ENCODE data around the gene DAPK2.
A peak's percentile ranks its signal among the peaks of the same experiment; 100 is the strongest.

Gene DAPK2

GRCh38 chr15:64017082-64017588 is 29.1 kb downstream of the DAPK2 start:
- peak overlapping the region; percentile 46 for H3K4me2 ChIP-seq (ENCODE audit: low read length)
- peak overlapping the region; percentile 13 for H3K4me3 ChIP-seq (ENCODE audit: low read length)
- no peaks in the 10 kb centered on the region for H3K36me3 ChIP-seq (ENCODE audit: insufficient read depth, low read length)
- no peak overlapping the region for H3K9ac ChIP-seq (ENCODE audit: low read depth, low read length)
- no peaks in the 10 kb centered on the region for H3K27me3 ChIP-seq (ENCODE audit: control insufficient read depth, insufficient read depth, low read length)
- no peaks in the 10 kb centered on the region for H3K9me3 ChIP-seq (replicated peaks; ENCODE audit: low read length)
- H3K4me1 ChIP-seq (ENCODE audit: control insufficient read depth, insufficient read depth, low read length), result peaks cover 52% of the 10 kb centered on the region

- H3K9ac ChIP-seq (ENCODE audit: low read depth, low read length), result no peak overlapping the region
- no peak overlapping the region for H3K4me3 ChIP-seq (ENCODE audit: low read length)
- H3K27me3 ChIP-seq (ENCODE audit: control insufficient read depth, insufficient read depth, low read length), result no peaks in the 10 kb centered on the region
- H3K9me3 ChIP-seq (replicated peaks; ENCODE audit: low read length), result no peaks in the 10 kb centered on the region
- H3K4me2 ChIP-seq (ENCODE audit: low read length), result no peak overlapping the region
- H3K4me1 ChIP-seq (ENCODE audit: control insufficient read depth, insufficient read depth, low read length), result peaks cover 60% of the 10 kb centered on the region
- no peaks in the 10 kb centered on the region for H3K36me3 ChIP-seq (ENCODE audit: insufficient read depth, low read length)
Observed at GRCh38 chr15:64016257-64016656, 30.0 kb downstream of the DAPK2 start.

GRCh38 chr15:64014995-64015394 is 31.3 kb downstream of the DAPK2 start:
- H3K4me3 ChIP-seq (ENCODE audit: low read length), result no peak overlapping the region
- no peaks in the 10 kb centered on the region for H3K27me3 ChIP-seq (ENCODE audit: control insufficient read depth, insufficient read depth, low read length)
- no peaks in the 10 kb centered on the region for H3K9me3 ChIP-seq (replicated peaks; ENCODE audit: low read length)
- no peak overlapping the region for H3K9ac ChIP-seq (ENCODE audit: low read depth, low read length)
- H3K4me2 ChIP-seq (ENCODE audit: low read length), result no peak overlapping the region
- peaks cover 69% of the 10 kb centered on the region for H3K4me1 ChIP-seq (ENCODE audit: control insufficient read depth, insufficient read depth, low read length)
- no peaks in the 10 kb centered on the region for H3K36me3 ChIP-seq (ENCODE audit: insufficient read depth, low read length)

GRCh38 chr15:64013179-64014062 is 32.9 kb downstream of the DAPK2 start:
- Histone ChIP-seq H3K9ac (ENCODE audit: low read depth, low read length) (no peak overlapping the region), H3K4me3 (ENCODE audit: low read length) (no peak overlapping the region), H3K4me2 (ENCODE audit: low read length) (no peak overlapping the region), H3K36me3 (ENCODE audit: insufficient read depth, low read length) (no peaks in the 10 kb centered on the region), H3K4me1 (ENCODE audit: control insufficient read depth, insufficient read depth, low read length) (peaks cover 67% of the 10 kb centered on the region), H3K9me3 (replicated peaks; ENCODE audit: low read length) (no peaks in the 10 kb centered on the region), H3K27me3 (ENCODE audit: control insufficient read depth, insufficient read depth, low read length) (no peaks in the 10 kb centered on the region)

- H3K9ac ChIP-seq (ENCODE audit: low read depth, low read length), result no peak overlapping the region
- H3K4me2 ChIP-seq (ENCODE audit: low read length), result no peak overlapping the region
- no peaks in the 10 kb centered on the region for H3K36me3 ChIP-seq (ENCODE audit: insufficient read depth, low read length)
- H3K9me3 ChIP-seq (replicated peaks; ENCODE audit: low read length), result no peaks in the 10 kb centered on the region
- H3K4me3 ChIP-seq (ENCODE audit: low read length), result no peak overlapping the region
- no peaks in the 10 kb centered on the region for H3K27me3 ChIP-seq (ENCODE audit: control insufficient read depth, insufficient read depth, low read length)
- H3K4me1 ChIP-seq (ENCODE audit: control insufficient read depth, insufficient read depth, low read length), result peaks cover 51% of the 10 kb centered on the region
Observed at GRCh38 chr15:64011736-64012135, 34.5 kb downstream of the DAPK2 start.

- peak overlapping the region; percentile 30 for H3K9ac ChIP-seq (ENCODE audit: low read depth, low read length)
- H3K4me3 ChIP-seq (ENCODE audit: low read length), result no peak overlapping the region
- H3K4me1 ChIP-seq (ENCODE audit: control insufficient read depth, insufficient read depth, low read length), result peaks cover 47% of the 10 kb centered on the region
Observed at GRCh38 chr15:64010719-64011118, 35.6 kb downstream of the DAPK2 start.

GRCh38 chr15:64009798-64010261 is 36.5 kb downstream of the DAPK2 start:
- Histone ChIP-seq H3K4me1 (ENCODE audit: control insufficient read depth, insufficient read depth, low read length) (peaks cover 47% of the 10 kb centered on the region), H3K4me3 (ENCODE audit: low read length) (peak overlapping the region; percentile 31), H3K9me3 (replicated peaks; ENCODE audit: low read length) (no peaks in the 10 kb centered on the region), H3K36me3 (ENCODE audit: insufficient read depth, low read length) (no peaks in the 10 kb centered on the region), H3K4me2 (ENCODE audit: low read length) (peak overlapping the region; percentile 50), H3K9ac (ENCODE audit: low read depth, low read length) (peak overlapping the region; percentile 30), H3K27me3 (ENCODE audit: control insufficient read depth, insufficient read depth, low read length) (no peaks in the 10 kb centered on the region)

More at GRCh38 chr15:64010719-64011118, 35.6 kb downstream of the DAPK2 start:
- H3K27me3 ChIP-seq (ENCODE audit: control insufficient read depth, insufficient read depth, low read length), result no peaks in the 10 kb centered on the region
- no peaks in the 10 kb centered on the region for H3K36me3 ChIP-seq (ENCODE audit: insufficient read depth, low read length)
- peak overlapping the region; percentile 40 for H3K4me2 ChIP-seq (ENCODE audit: low read length)
- no peaks in the 10 kb centered on the region for H3K9me3 ChIP-seq (replicated peaks; ENCODE audit: low read length)

- H3K4me2 ChIP-seq (ENCODE audit: low read length), result peak overlapping the region; percentile 50
- peak overlapping the region; percentile 30 for H3K9ac ChIP-seq (ENCODE audit: low read depth, low read length)
- peaks cover 53% of the 10 kb centered on the region for H3K4me1 ChIP-seq (ENCODE audit: control insufficient read depth, insufficient read depth, low read length)
Observed at GRCh38 chr15:64009241-64009640, 37.0 kb downstream of the DAPK2 start.

GRCh38 chr15:64008177-64008576 is 38.1 kb downstream of the DAPK2 start:
- Histone ChIP-seq H3K27me3 (ENCODE audit: control insufficient read depth, insufficient read depth, low read length) (no peaks in the 10 kb centered on the region), H3K9me3 (replicated peaks; ENCODE audit: low read length) (no peaks in the 10 kb centered on the region), H3K9ac (ENCODE audit: low read depth, low read length) (no peak overlapping the region), H3K4me1 (ENCODE audit: control insufficient read depth, insufficient read depth, low read length) (peaks cover 50% of the 10 kb centered on the region), H3K4me2 (ENCODE audit: low read length) (no peak overlapping the region), H3K36me3 (ENCODE audit: insufficient read depth, low read length) (no peaks in the 10 kb centered on the region), H3K4me3 (ENCODE audit: low read length) (no peak overlapping the region)

More at GRCh38 chr15:64009241-64009640, 37.0 kb downstream of the DAPK2 start:
- H3K36me3 ChIP-seq (ENCODE audit: insufficient read depth, low read length), result no peaks in the 10 kb centered on the region
- H3K9me3 ChIP-seq (replicated peaks; ENCODE audit: low read length), result no peaks in the 10 kb centered on the region
- peak overlapping the region; percentile 31 for H3K4me3 ChIP-seq (ENCODE audit: low read length)
- no peaks in the 10 kb centered on the region for H3K27me3 ChIP-seq (ENCODE audit: control insufficient read depth, insufficient read depth, low read length)

GRCh38 chr15:64006642-64007041 is 39.6 kb downstream of the DAPK2 start:
- H3K9me3 ChIP-seq (replicated peaks; ENCODE audit: low read length), result no peaks in the 10 kb centered on the region
- H3K27me3 ChIP-seq (ENCODE audit: control insufficient read depth, insufficient read depth, low read length), result no peaks in the 10 kb centered on the region
- H3K4me2 ChIP-seq (ENCODE audit: low read length), result no peak overlapping the region
- H3K36me3 ChIP-seq (ENCODE audit: insufficient read depth, low read length), result no peaks in the 10 kb centered on the region
- H3K9ac ChIP-seq (ENCODE audit: low read depth, low read length), result no peak overlapping the region
- H3K4me3 ChIP-seq (ENCODE audit: low read length), result no peak overlapping the region
- H3K4me1 ChIP-seq (ENCODE audit: control insufficient read depth, insufficient read depth, low read length), result peaks cover 42% of the 10 kb centered on the region

- Histone ChIP-seq H3K36me3 (ENCODE audit: insufficient read depth, low read length) (no peaks in the 10 kb centered on the region), H3K4me1 (ENCODE audit: control insufficient read depth, insufficient read depth, low read length) (peaks cover 34% of the 10 kb centered on the region), H3K4me3 (ENCODE audit: low read length) (no peak overlapping the region), H3K4me2 (ENCODE audit: low read length) (no peak overlapping the region), H3K27me3 (ENCODE audit: control insufficient read depth, insufficient read depth, low read length) (no peaks in the 10 kb centered on the region), H3K9ac (ENCODE audit: low read depth, low read length) (no peak overlapping the region), H3K9me3 (replicated peaks; ENCODE audit: low read length) (no peaks in the 10 kb centered on the region)
Observed at GRCh38 chr15:64004587-64004986, 41.7 kb downstream of the DAPK2 start.

Measured in skeletal muscle satellite cell (primary cell).